Left colon (tissue), 2 donors: ENCODE measurements around the gene LY6G5B. TPM values are rescaled to one million over a fixed set of nuclear protein-coding genes. Genes with fewer than 3 reads are reported as not detected.

Experiments
- microRNA-seq, 2 donors: library from miRNA; unstranded; fragments of <30 nt; microRNA quantifications; one replicate each; pipeline versions ENCODE4 v1.1.0 to v1.2.0, GENCODE V29; 2020
- total RNA-seq, 2 donors: library from RNA; stranded (reverse); fragmentation: NEBNext Ultra II Directional; extraction: Animal tissue kit (Norgen Biotek cat#: 25700); gene quantifications; one replicate each; pipeline ENCODE4 v1.2.1, GENCODE V29; 2021
- donor health status: DM: no; HTN: no; CAD: no.
- donor health status: DM: yes; HTN: yes; CAD: no.

LY6G5B gene
- total RNA-seq, 2 donors from 2014 or later = 8.7 to 9.9 TPM

Small RNAs within 50 kb of the gene (microRNA-seq; reads per million reads assigned to microRNA genes)
- 0 to 0.53 reads per million in 2 donors for gene MIR4646
- 0 to 1.4 reads per million in 2 donors for gene MIR6832

Other genes with a start within 250 kb of the LY6G5B start
- 1 to 10 TPM; 1.2 to 1.3 TPM for gene MICB, start 171.8 kb upstream of the LY6G5B start, total RNA-seq
- not detected for gene MCCD1, start 141.0 kb upstream of the LY6G5B start, total RNA-seq
- 100 to 1,000 TPM; 221 to 269 TPM for gene DDX39B, start 128.0 kb upstream of the LY6G5B start, total RNA-seq
- under 1 TPM; 0.58 to 0.92 TPM for gene ATP6V1G2, start 123.4 kb upstream of the LY6G5B start, total RNA-seq
- 10 to 100 TPM; 14.4 to 18.0 TPM for gene NFKBIL1, start 122.4 kb upstream of the LY6G5B start, total RNA-seq
- gene LTA, start 97.7 kb upstream of the LY6G5B start, total RNA-seq = under 1 TPM in 1 of 2 donors, not detected in 1; 0.36 TPM
- 1 to 10 TPM in 1 of 2 donors, under 1 TPM in 1; 0.27 to 1.4 TPM for gene TNF, start 94.4 kb upstream of the LY6G5B start, total RNA-seq
- 1 to 10 TPM in 1 of 2 donors, under 1 TPM in 1; 0.70 to 3.0 TPM for gene LTB, start 87.6 kb upstream of the LY6G5B start, total RNA-seq
- 1 to 10 TPM; 2.4 to 5.8 TPM for gene LST1, start 83.7 kb upstream of the LY6G5B start, total RNA-seq
- gene NCR3, start 77.0 kb upstream of the LY6G5B start, total RNA-seq = 1 to 10 TPM in 1 of 2 donors, not detected in 1; 1.1 TPM
- gene AIF1, start 54.7 kb upstream of the LY6G5B start, total RNA-seq = 10 to 100 TPM in 1 of 2 donors, 1 to 10 TPM in 1; 5.2 to 15.0 TPM
- gene PRRC2A, start 49.3 kb upstream of the LY6G5B start, total RNA-seq = 100 to 1,000 TPM in 1 of 2 donors, 10 to 100 TPM in 1; 92.9 to 110 TPM
- 100 to 1,000 TPM; 272 to 282 TPM for gene BAG6, start 17.3 kb upstream of the LY6G5B start, total RNA-seq
- gene APOM, start 14.1 kb upstream of the LY6G5B start, total RNA-seq = 1 to 10 TPM; 2.0 to 3.1 TPM
- gene C6orf47, start 9.2 kb upstream of the LY6G5B start, total RNA-seq = 10 to 100 TPM; 35.7 to 36.3 TPM
- gene GPANK1, start 5.0 kb upstream of the LY6G5B start, total RNA-seq = 10 to 100 TPM; 11.1 to 15.2 TPM
- 100 to 1,000 TPM; 137 to 155 TPM for gene CSNK2B, start 3.9 kb upstream of the LY6G5B start, total RNA-seq
- gene LY6G5C, start 11.1 kb downstream of the LY6G5B start, total RNA-seq = 1 to 10 TPM; 1.6 to 2.5 TPM
- gene ABHD16A, start 33.3 kb downstream of the LY6G5B start, total RNA-seq = 10 to 100 TPM; 51.5 to 53.9 TPM
- gene LY6G6F, start 36.9 kb downstream of the LY6G5B start, total RNA-seq = not detected
- not detected for gene LY6G6D, start 45.4 kb downstream of the LY6G5B start, total RNA-seq
- not detected for gene LY6G6C, start 51.8 kb downstream of the LY6G5B start, total RNA-seq
- gene MPIG6B, start 53.4 kb downstream of the LY6G5B start, total RNA-seq = under 1 TPM in 1 of 2 donors, not detected in 1; 0.20 TPM
- gene DDAH2, start 59.3 kb downstream of the LY6G5B start, total RNA-seq = 100 to 1,000 TPM in 1 of 2 donors, 10 to 100 TPM in 1; 84.2 to 139 TPM
- 100 to 1,000 TPM; 502 to 513 TPM for gene CLIC1, start 66.6 kb downstream of the LY6G5B start, total RNA-seq
- 10 to 100 TPM; 18.7 to 26.9 TPM for gene MSH5, start 70.0 kb downstream of the LY6G5B start, total RNA-seq
- 1 to 10 TPM; 3.2 to 3.9 TPM for gene SAPCD1, start 92.7 kb downstream of the LY6G5B start, total RNA-seq
- gene VWA7, start 107.4 kb downstream of the LY6G5B start, total RNA-seq = 10 to 100 TPM; 11.4 to 11.8 TPM
- gene VARS1, start 125.8 kb downstream of the LY6G5B start, total RNA-seq = 10 to 100 TPM; 35.3 to 58.1 TPM
- gene LSM2, start 137.0 kb downstream of the LY6G5B start, total RNA-seq = 10 to 100 TPM; 33.0 to 33.5 TPM
- 1 to 10 TPM in 1 of 2 donors, under 1 TPM in 1; 0.89 to 1.1 TPM for gene HSPA1L, start 145.3 kb downstream of the LY6G5B start, total RNA-seq
- gene HSPA1A, start 145.6 kb downstream of the LY6G5B start, total RNA-seq = 100 to 1,000 TPM; 124 to 136 TPM
- 100 to 1,000 TPM; 252 to 296 TPM for gene HSPA1B, start 157.8 kb downstream of the LY6G5B start, total RNA-seq
- 10 to 100 TPM; 33.1 to 63.5 TPM for gene NEU1, start 192.8 kb downstream of the LY6G5B start, total RNA-seq
- 100 to 1,000 TPM; 763 to 988 TPM for gene SLC44A4, start 209.0 kb downstream of the LY6G5B start, total RNA-seq
- gene EHMT2, start 227.7 kb downstream of the LY6G5B start, total RNA-seq = 10 to 100 TPM; 28.0 to 30.5 TPM
- 1 to 10 TPM; 2.7 to 2.9 TPM for gene ZBTB12, start 232.1 kb downstream of the LY6G5B start, total RNA-seq